HCT116 (cell line): ENCODE results near the gene RBCK1. TPM values are rescaled to one million over a fixed set of nuclear protein-coding genes. Genes with fewer than 3 reads are reported as not detected.

Source experiments
- ATAC-seq: fragments of 200-7000 bp; cut with Tn5 transposase; 2 replicates; pipeline ENCODE4 v1.9.1; 2020; ENCODE audit warnings: mild to moderate bottlenecking, moderate library complexity
- BruUV-seq: library from RNA; stranded (reverse); fragments of 400-500 nt; replicated peaks from 2 replicates; lab custom pipeline; 2021; lab: Mats Ljungman, UMichigan
- CTCF ChIA-PET: fragments of 300-600 bp; sonication (Branson Sonifier 250); formaldehyde crosslinking; loops from one replicate; lab custom pipeline; 2021; ENCODE audit warnings: antibody characterized with exemption; lab: Charles Lee
- POLR2A ChIA-PET: fragments of 300-600, 350-600 bp; sonication (Branson Sonifier 250); formaldehyde crosslinking; loops from one replicate; lab custom pipeline; 2021; ENCODE audit warnings: antibody characterized with exemption; lab: Charles Lee
- RAD21 ChIA-PET, 2 experiments: fragments of 300-600 bp; sonication (Branson Sonifier 250); formaldehyde crosslinking; loops; one replicate each; lab custom pipeline; 2023; ENCODE audit warnings: low total read pairs in 2 of 2; ENCODE audit not compliant: uncharacterized antibody in 2 of 2, unreplicated experiment in 2 of 2, low non-redundant PET in 1 of 2; lab: Charles Lee
- DNase-seq: peaks from one replicate; pipeline ENCODE4 v3.0.0-alpha.2; 2010; ENCODE audit warnings: low read depth, low spot score
- H2AFZ ChIP-seq: fragments of 200-600 bp; shearing (Covaris generic), sonication (generic); 2 replicates; pipeline ENCODE4 v1.6.1; 2017; ENCODE audit warnings: low read depth, mixed run types, mixed read lengths, antibody characterized with exemption, low read length; ENCODE audit not compliant: poor library complexity, severe bottlenecking
- H3K27ac ChIP-seq: 2 replicates; pipeline ENCODE4 v1.5.1; 2012; ENCODE audit warnings: low read depth, low read length
- H3K27me3 ChIP-seq: fragments of 200-600 bp; sonication (generic); 2 replicates; pipeline ENCODE4 v1.6.1; 2016; ENCODE audit warnings: mixed run types, low read length, mixed read lengths; ENCODE audit not compliant: insufficient read depth
- H3K36me3 ChIP-seq, 2 experiments: fragments of 200-500 bp in 1 of 2; fragments of 200-600 bp in 1 of 2; sonication (Bioruptor generic) in 1 of 2; sonication (generic) in 1 of 2; 2 replicates each; pipeline versions ENCODE4 v1.5.1 to v1.6.1; 2014 to 2016; ENCODE audit warnings: low read length in 2 of 2, inconsistent platforms in 1 of 2, mixed read lengths in 1 of 2, mixed run types in 1 of 2; ENCODE audit not compliant: insufficient read depth in 2 of 2, control insufficient read depth in 1 of 2
- H3K4me1 ChIP-seq, 2 experiments: fragments of 200-600 bp in 1 of 2; sonication (generic) in 1 of 2; 2 replicates each; pipeline versions ENCODE4 v1.5.1 to v1.6.1; 2012 to 2017; ENCODE audit warnings: low read length in 2 of 2, inconsistent platforms in 1 of 2, mild to moderate bottlenecking in 1 of 2, mixed read lengths in 1 of 2, mixed run types in 1 of 2, moderate library complexity in 1 of 2; ENCODE audit not compliant: insufficient read depth in 2 of 2, control insufficient read depth in 1 of 2
- H3K4me2 ChIP-seq: fragments of 200-600 bp; sonication (generic); 2 replicates; pipeline ENCODE4 v1.6.1; 2017; ENCODE audit warnings: mixed run types, low read length, mixed read lengths
- H3K4me3 ChIP-seq, 2 experiments: fragments of 200-600 bp in 1 of 2; sonication (generic) in 1 of 2; replicated peaks in 1 of 2; 2 replicates each; pipeline ENCODE4 v1.5.1; 2011 to 2016; ENCODE audit warnings: low read length in 2 of 2, control low read depth in 1 of 2, low read depth in 1 of 2, mild to moderate bottlenecking in 1 of 2, mixed read lengths in 1 of 2, mixed run types in 1 of 2
- H3K79me2 ChIP-seq: fragments of 200-600 bp; sonication (generic); 2 replicates; pipeline ENCODE4 v1.6.1; 2017; ENCODE audit warnings: mild to moderate bottlenecking, mixed run types, low read length, moderate library complexity, mixed read lengths; ENCODE audit not compliant: insufficient read depth
- H3K9ac ChIP-seq: fragments of 200-600 bp; sonication (generic); 2 replicates; pipeline ENCODE4 v1.6.1; 2016; ENCODE audit warnings: low read length, mixed read lengths
- H3K9me2 ChIP-seq: fragments of 200-600 bp; sonication (generic), shearing (Covaris generic); 2 replicates; pipeline ENCODE4 v1.6.1; 2017; ENCODE audit warnings: mixed run types, mild to moderate bottlenecking, moderate library complexity; ENCODE audit not compliant: insufficient read depth
- H3K9me3 ChIP-seq, 2 experiments: fragments of 200-500 bp in 1 of 2; fragments of 200-600 bp in 1 of 2; sonication (Bioruptor generic) in 1 of 2; sonication (generic) in 1 of 2; 2 replicates each; pipeline ENCODE4 v1.6.1; 2014 to 2017; ENCODE audit warnings: low read length in 2 of 2, mixed read lengths in 2 of 2, inconsistent platforms in 1 of 2, low read depth in 1 of 2, mild to moderate bottlenecking in 1 of 2, mixed run types in 1 of 2, moderate library complexity in 1 of 2; ENCODE audit not compliant: control insufficient read depth in 1 of 2, insufficient read depth in 1 of 2
- H4K20me1 ChIP-seq: fragments of 200-600 bp; sonication (generic), shearing (Covaris generic); 2 replicates; pipeline ENCODE4 v1.6.1; 2017; ENCODE audit warnings: mixed run types, mild to moderate bottlenecking, moderate library complexity; ENCODE audit not compliant: insufficient read depth
- ATF3 ChIP-seq: IDR thresholded peaks from 2 replicates; pipeline ENCODE4 v1.6.1; 2012
- EGR1 ChIP-seq: IDR thresholded peaks from 2 replicates; pipeline ENCODE4 v1.6.1; 2012; ENCODE audit warnings: low read depth
- FOSL1 ChIP-seq: IDR thresholded peaks from 2 replicates; pipeline ENCODE4 v1.6.1; 2012; ENCODE audit warnings: low read depth
- MAX ChIP-seq: IDR thresholded peaks from 2 replicates; pipeline ENCODE4 v1.6.1; 2012
- POLR2A ChIP-seq: IDR thresholded peaks from 2 replicates; pipeline ENCODE4 v1.7.0; 2011; ENCODE audit warnings: borderline replicate concordance; ENCODE audit not compliant: insufficient read depth, insufficient read length; ENCODE audit errors: extremely low read depth
- RAD21 ChIP-seq: IDR thresholded peaks from 2 replicates; pipeline ENCODE4 v1.6.1; 2012; ENCODE audit warnings: low read depth, mild to moderate bottlenecking
- REST ChIP-seq: IDR thresholded peaks from 2 replicates; pipeline ENCODE4 v1.6.1; 2012; ENCODE audit warnings: low read depth
- SRF ChIP-seq: IDR thresholded peaks from 2 replicates; pipeline ENCODE4 v1.6.1; 2012; ENCODE audit warnings: low read depth
- TCF7L2 ChIP-seq: IDR thresholded peaks from 2 replicates; pipeline ENCODE4 v1.7.0; 2011; ENCODE audit warnings: borderline replicate concordance, inconsistent platforms; ENCODE audit not compliant: insufficient read depth, insufficient read length; ENCODE audit errors: extremely low read depth
- ZNF274 ChIP-seq: fragments of 200-500 bp; sonication (Bioruptor generic); IDR thresholded peaks from 2 replicates; pipeline ENCODE4 v1.6.1; 2014; ENCODE audit warnings: mild to moderate bottlenecking, low read depth, low read length, inconsistent platforms
- intact Hi-C: fragments of 100-400 bp; cut with micrococcal nuclease; formaldehyde crosslinking; loops from 2 replicates; pipeline ENCODE4 v1.10.0; 2022
- total RNA-seq: library from RNA; stranded (reverse); gene quantifications from one replicate; pipeline ENCODE4 v1.2.1, GENCODE V29; 2021; ENCODE audit not compliant: unreplicated experiment
- TF ChIP-seq, protein P1 (sequence below), 3 experiments: fragments of 200-600 bp in 1 of 3; sonication (generic) in 1 of 3; IDR thresholded peaks in 2 of 3; conservative IDR thresholded peaks in 1 of 3; 2 replicates each; pipeline ENCODE4 v1.5.1; 2012 to 2017; ENCODE audit warnings: low read depth in 2 of 3, low read length in 2 of 3, antibody characterized with exemption in 1 of 3, borderline replicate concordance in 1 of 3, control low read depth in 1 of 3, mild to moderate bottlenecking in 1 of 3, mixed read lengths in 1 of 3, mixed run types in 1 of 3, moderate library complexity in 1 of 3; ENCODE audit not compliant: insufficient read depth in 1 of 3

RBCK1 gene
- total RNA-seq, 1 experiment from 2014 or later: 180 TPM

- H3K36me3 ChIP-seq: peaks cover 13 to 31% of the 10 kb centered on the region in 2 experiments
- no peak overlapping the region for H2AFZ ChIP-seq
- BruUV-seq: no TSS peak
- ATAC-seq (no peak), DNase-seq (no peak)
- H3K9me3 ChIP-seq: peaks cover 0 to 6% of the 10 kb centered on the region in 2 experiments; a peak in 1 of 4 replicates
- peaks cover 16 to 28% of the 10 kb centered on the region in 2 experiments for H3K4me1 ChIP-seq
- POLR2A ChIA-PET: interaction anchor here (1.1 to 19.5 kb wide), 3 partner anchors 8 to 25 kb away, joined by 3 to 639 read pairs (median 6); partner anchors contain the start of genes RBCK1 and TRIB3
- no peaks in the 10 kb centered on the region for H3K79me2 ChIP-seq
- H3K4me2 ChIP-seq: no peak overlapping the region
- RAD21 ChIA-PET: no interaction called here
- H3K27me3 ChIP-seq: no peaks in the 10 kb centered on the region
- H3K9me2 ChIP-seq: no peaks in the 10 kb centered on the region
- no peak overlapping the region for H3K4me3 ChIP-seq
- H3K27ac ChIP-seq: no peak overlapping the region
- CTCF ChIA-PET: interaction anchor here (1.3 to 1.9 kb wide), 2 partner anchors 32 to 37 kb away, joined by 4 to 7 read pairs; no protein-coding TSS in a partner anchor
- intact Hi-C loops: no loop called here
- H4K20me1 ChIP-seq: no peaks in the 10 kb centered on the region
- no peak overlapping the region for H3K9ac ChIP-seq
- TF ChIP-seq POLR2A: no peak
- TF ChIP-seq MAX: no peak
- no peak for TF ChIP-seq RAD21
- no peak for TF ChIP-seq ZNF274
- TF ChIP-seq, protein P1, sequence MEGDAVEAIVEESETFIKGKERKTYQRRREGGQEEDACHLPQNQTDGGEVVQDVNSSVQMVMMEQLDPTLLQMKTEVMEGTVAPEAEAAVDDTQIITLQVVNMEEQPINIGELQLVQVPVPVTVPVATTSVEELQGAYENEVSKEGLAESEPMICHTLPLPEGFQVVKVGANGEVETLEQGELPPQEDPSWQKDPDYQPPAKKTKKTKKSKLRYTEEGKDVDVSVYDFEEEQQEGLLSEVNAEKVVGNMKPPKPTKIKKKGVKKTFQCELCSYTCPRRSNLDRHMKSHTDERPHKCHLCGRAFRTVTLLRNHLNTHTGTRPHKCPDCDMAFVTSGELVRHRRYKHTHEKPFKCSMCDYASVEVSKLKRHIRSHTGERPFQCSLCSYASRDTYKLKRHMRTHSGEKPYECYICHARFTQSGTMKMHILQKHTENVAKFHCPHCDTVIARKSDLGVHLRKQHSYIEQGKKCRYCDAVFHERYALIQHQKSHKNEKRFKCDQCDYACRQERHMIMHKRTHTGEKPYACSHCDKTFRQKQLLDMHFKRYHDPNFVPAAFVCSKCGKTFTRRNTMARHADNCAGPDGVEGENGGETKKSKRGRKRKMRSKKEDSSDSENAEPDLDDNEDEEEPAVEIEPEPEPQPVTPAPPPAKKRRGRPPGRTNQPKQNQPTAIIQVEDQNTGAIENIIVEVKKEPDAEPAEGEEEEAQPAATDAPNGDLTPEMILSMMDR (IDR thresholded peaks at IDR 0.05 in 2 of 3, conservative IDR thresholded peaks at IDR 0.05 in 1 of 3; ENCODE audit: borderline replicate concordance in 1 of 3, insufficient read depth in 1 of 3, low read depth in 2 of 3, low read length in 2 of 3): no peak
- no peak for TF ChIP-seq EGR1
- no peak for TF ChIP-seq SRF
- TF ChIP-seq ATF3: no peak
- TF ChIP-seq TCF7L2: no peak
- TF ChIP-seq FOSL1: no peak
- TF ChIP-seq REST: no peak
These were observed 8.9 kb upstream of the RBCK1 start for GRCh38 chr20:399182-399707.
